Right cardiac atrium (tissue), 5 donors: ENCODE measurements around the gene HLA-DQB2. TPM values are rescaled to one million over a fixed set of nuclear protein-coding genes. Genes with fewer than 3 reads are reported as not detected.
"Not testable (repeated sequence)": the region's sequence is repeated elsewhere in the genome, so short reads cannot be mapped to it uniquely, and the experiment has no call there.

Experiments used
- ATAC-seq, 2 donors: fragments of 200-7000 bp; cut with Tn5 transposase; one replicate each; pipeline versions ENCODE4 v1.8.0 to v1.9.1; 2020; ENCODE audit warnings: moderate library complexity in 2 of 2, mild to moderate bottlenecking in 1 of 2
- DNase-seq, 3 donors: peaks; one replicate each; pipeline ENCODE4 v3.0.0-alpha.2; 2020
- H3K27ac ChIP-seq: one replicate; pipeline ENCODE4 v1.5.1; 2013; ENCODE audit warnings: mild to moderate bottlenecking, low read length, control low read depth, moderate library complexity
- H3K27me3 ChIP-seq: one replicate; pipeline ENCODE4 v1.6.1; 2013; ENCODE audit not compliant: control insufficient read depth, insufficient read depth
- H3K4me1 ChIP-seq: one replicate; pipeline ENCODE4 v1.6.1; 2013; ENCODE audit warnings: low read length; ENCODE audit not compliant: control insufficient read depth, insufficient read depth
- H3K4me3 ChIP-seq: one replicate; pipeline ENCODE4 v1.5.1; 2013; ENCODE audit warnings: low read length, control low read depth
- H3K9me3 ChIP-seq: one replicate; pipeline ENCODE4 v1.6.1; 2013; ENCODE audit warnings: low read length; ENCODE audit not compliant: control insufficient read depth
- WGBS: extraction: QIAGEN DNeasy Blood & Tissue Kit; methylation state at CpG from one replicate; pipeline ENCODE4 v1.1.7; 2013; 5-methylcytosine and 5-hydroxymethylcytosine counted together
- intact Hi-C, 4 donors: fragments of 100-400 bp; cut with DNase I; formaldehyde crosslinking; loops; one replicate each; pipeline versions ENCODE4 v1.11.0 to v1.14.0; 2022 to 2023
- long read RNA-seq, 4 donors: library from polyadenylated mRNA; unstranded; transcript quantifications; one replicate each; pipeline ENCODE4 v2.0.0, GENCODE V29; 2020 to 2021
- polyA plus RNA-seq: library from polyadenylated mRNA; stranded (reverse); fragments of 200-250 nt; gene quantifications from one replicate; pipeline ENCODE4 v1.2.3, GENCODE V29; 2013
- total RNA-seq, 4 donors: library from RNA; stranded (reverse); fragmentation: NEBNext Ultra II Directional; extraction: Animal tissue kit (Norgen Biotek cat#: 25700); gene quantifications; one replicate each; pipeline ENCODE4 v1.2.1, GENCODE V29; 2021
- donor health status: healthy with polysubstance abuse.
- donor health status: DM: no; HTN: yes; CAD: no.
- donor health status: DM: no; HTN: no; CAD: no.
- donor health status: DM: no; HTN: yes; CAD: no; lungs with severe emphysema.
- donor health status: DM: yes; HTN: yes; CAD: no.

Gene HLA-DQB2
- total RNA-seq (1 to 10 TPM in 1 of 4 donors, under 1 TPM in 1, not detected in 2; 0.58 to 2.2 TPM), polyA plus RNA-seq (not detected)
- long read RNA-seq, donor 1: 0 reads
- long read RNA-seq, donor 2: 0 reads
- long read RNA-seq, donor 3: 0 reads
- long read RNA-seq, donor 4: 0 reads

- Histone ChIP-seq H3K9me3 (no peaks in the 10 kb centered on the region), H3K27me3 (no peaks in the 10 kb centered on the region), H3K4me3 (no peak within 1 kb of the TSS), H3K27ac (no peak within 1 kb of the TSS), H3K4me1 (no peaks in the 10 kb centered on the region)
- intact Hi-C loops: no loop called here
- ATAC-seq (no peak), DNase-seq (no peak)
- WGBS: 39% methylated on average over 4 of the region's 4 CpGs
Observed at GRCh38 chr6:32763421-32763820, at the start of gene HLA-DQB2. TSS of gene HLA-DQB2 (minus strand) at chr6:32763532. CDS start at chr6:32763470, 62 bp downstream.

DNA sequence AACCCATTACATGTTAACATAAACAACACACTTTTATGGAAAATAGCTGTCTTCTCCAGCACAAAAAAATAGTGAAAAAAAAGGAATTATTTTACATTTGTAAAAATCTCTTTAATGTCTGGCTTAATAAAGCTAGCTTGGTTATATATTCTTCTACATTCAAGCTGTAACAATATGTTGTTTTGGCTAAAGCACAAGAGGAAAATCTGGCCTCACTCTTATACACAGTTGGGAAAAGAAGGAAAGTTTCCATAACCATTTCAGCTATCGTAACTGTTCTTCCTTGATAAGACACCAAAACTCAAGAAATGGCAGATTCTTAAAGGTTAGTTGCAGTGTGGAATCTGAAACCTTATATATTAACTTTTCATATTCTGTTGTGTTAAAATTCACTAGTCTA, 45.8 kb upstream of the HLA-DQB2 start:
- H3K4me3 ChIP-seq: no peak overlapping the region
- H3K27ac ChIP-seq: no peak overlapping the region
- intact Hi-C loops: no loop called here
- no peak for ATAC-seq
- 36% methylated on average over 1 of the region's 1 CpG for WGBS
- H3K27me3 ChIP-seq: no peaks in the 10 kb centered on the region
- H3K4me1 ChIP-seq: no peaks in the 10 kb centered on the region
- no peaks in the 10 kb centered on the region for H3K9me3 ChIP-seq
- DNase-seq: no peak

DNA sequence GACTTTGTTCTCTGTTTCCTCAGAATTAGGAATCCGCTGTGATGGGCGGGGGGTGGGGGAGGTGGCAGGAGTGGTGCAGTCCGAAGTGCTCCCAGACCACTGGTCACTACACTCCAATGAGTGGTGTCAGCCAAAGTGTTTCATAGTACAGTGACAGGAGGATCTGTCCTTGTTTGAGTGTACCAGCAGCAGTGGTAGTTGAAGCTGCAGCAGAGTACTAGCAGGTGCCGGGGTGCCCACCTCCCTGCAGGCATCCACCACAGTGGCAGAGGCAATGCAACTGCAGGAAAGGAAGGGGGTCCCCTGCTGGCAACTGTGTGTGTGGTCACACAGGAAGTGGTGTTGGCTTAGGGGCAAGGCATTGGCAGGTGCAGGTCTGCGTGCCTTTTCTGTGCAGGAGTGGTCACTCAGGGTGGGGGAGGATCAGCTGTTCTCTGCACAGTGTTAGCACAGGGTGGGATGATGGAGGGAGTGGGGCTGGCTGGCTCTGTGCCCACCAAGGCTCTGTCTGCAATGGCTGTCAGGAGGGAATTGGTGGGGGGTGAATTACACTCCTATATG, 43.8 kb upstream of the HLA-DQB2 start:
- Histone ChIP-seq H3K27ac (no peak overlapping the region), H3K4me3 (no peak overlapping the region), H3K27me3 (no peaks in the 10 kb centered on the region), H3K9me3 (no peaks in the 10 kb centered on the region), H3K4me1 (no peaks in the 10 kb centered on the region)
- ATAC-seq: no peak
- intact Hi-C loops: no loop called here
- DNase-seq: peak in 1 of 3 donors; percentile 32
- 77% methylated on average over 5 of the region's 5 CpGs for WGBS

DNA sequence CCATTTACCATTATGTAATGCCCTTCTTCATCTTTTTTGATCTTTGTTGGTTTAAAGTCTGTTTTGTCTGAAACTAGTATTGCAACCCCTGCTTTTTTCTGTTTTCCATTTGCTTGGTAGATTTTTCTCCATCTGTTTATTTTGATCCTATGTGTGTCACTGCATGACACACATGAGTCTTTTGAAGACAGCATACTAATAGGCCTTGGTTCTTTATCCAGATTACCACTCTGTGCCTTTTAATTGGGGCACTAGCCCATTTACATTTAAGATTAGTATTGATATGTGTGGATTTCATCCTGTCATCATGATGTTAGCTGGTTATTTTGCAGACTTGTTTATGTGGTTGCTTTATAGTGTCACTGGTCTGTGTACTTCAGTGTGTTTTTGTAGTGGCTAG, 42.1 kb upstream of the HLA-DQB2 start:
- H3K4me1 ChIP-seq, H3K27ac ChIP-seq, H3K9me3 ChIP-seq, H3K27me3 ChIP-seq, ATAC-seq, DNase-seq, H3K4me3 ChIP-seq, intact Hi-C loops: not testable (repeated sequence)

DNA sequence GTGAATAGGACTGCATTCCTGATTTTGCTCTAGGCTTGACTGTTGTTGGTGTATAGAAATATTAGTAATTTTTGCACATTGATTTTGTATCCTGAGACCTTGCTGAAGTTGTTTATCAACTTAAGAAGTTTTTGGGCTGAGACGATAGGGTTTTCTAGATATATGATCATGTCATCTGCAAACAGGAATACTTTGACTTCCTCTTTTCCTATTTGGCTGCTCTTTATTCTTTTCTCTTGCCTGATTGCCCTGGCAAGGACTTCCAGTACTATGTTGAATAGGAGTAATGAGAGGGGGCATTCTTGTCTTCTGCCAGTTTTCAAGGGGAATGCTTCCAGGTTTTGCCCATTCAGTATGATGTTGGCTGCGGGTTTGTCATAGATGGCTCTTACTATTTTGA, 40.1 kb upstream of the HLA-DQB2 start:
- WGBS: 59% methylated on average over 2 of the region's 2 CpGs
- Histone ChIP-seq H3K27ac (no peak overlapping the region), H3K27me3 (no peaks in the 10 kb centered on the region), H3K4me1 (no peaks in the 10 kb centered on the region), H3K9me3 (no peaks in the 10 kb centered on the region), H3K4me3 (no peak overlapping the region)
- intact Hi-C loops: no loop called here
- ATAC-seq (no peak), DNase-seq (no peak)

DNA sequence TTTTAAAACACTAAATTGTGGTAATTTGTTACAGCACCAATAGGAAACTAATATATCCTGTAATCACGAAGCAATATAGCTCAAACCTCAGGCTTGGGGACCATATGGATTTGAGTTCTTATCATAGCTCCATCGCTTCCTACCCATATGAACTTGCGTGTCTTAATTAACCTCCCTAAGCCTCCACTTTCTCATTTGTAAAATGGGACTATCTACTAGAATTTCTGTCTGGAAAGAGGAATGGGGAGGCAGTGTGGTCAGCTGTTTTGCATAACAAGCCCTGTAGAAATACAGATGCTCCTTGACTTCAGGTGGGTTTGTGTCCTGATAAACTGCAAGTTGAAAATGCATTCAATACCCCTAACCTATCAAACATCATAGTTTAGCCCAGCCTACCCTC, 36.4 kb upstream of the HLA-DQB2 start:
- Histone ChIP-seq H3K4me3 (no peak overlapping the region), H3K9me3 (no peaks in the 10 kb centered on the region), H3K27ac (no peak overlapping the region), H3K27me3 (no peaks in the 10 kb centered on the region), H3K4me1 (no peaks in the 10 kb centered on the region)
- intact Hi-C loops: loop anchor here (5.0 to 10.0 kb wide), 2 partner anchors 385 to 387 kb away; no protein-coding TSS in a partner anchor
- no peak for ATAC-seq
- DNase-seq: no peak
- WGBS: 78% methylated on average over 3 of the region's 3 CpGs

DNA sequence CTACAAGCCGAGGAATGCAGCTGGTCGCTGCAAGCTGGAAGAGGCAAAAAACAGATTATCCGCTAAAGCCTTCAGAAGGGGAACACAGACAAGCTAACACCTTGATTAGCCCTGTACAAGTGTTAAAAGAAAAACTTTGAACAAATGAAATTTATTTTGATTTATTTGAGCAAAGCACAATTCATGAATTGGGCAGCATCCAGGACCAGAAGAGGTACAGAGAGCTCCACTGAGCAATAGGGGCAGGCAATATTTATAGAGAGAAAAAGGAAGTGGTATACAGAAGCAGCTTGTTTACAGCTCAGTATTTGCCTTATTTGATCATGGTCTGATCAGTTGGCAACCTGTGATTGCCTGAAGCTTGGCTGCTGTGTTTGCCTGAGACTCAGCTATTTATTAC, 35.8 kb upstream of the HLA-DQB2 start:
- DNase-seq (no peak), ATAC-seq (no peak)
- Histone ChIP-seq H3K27me3 (no peaks in the 10 kb centered on the region), H3K9me3 (no peaks in the 10 kb centered on the region), H3K4me3 (no peak overlapping the region), H3K4me1 (no peaks in the 10 kb centered on the region), H3K27ac (no peak overlapping the region)
- intact Hi-C loops: loop anchor here (5.0 to 10.0 kb wide), 2 partner anchors 384 to 387 kb away; no protein-coding TSS in a partner anchor
- WGBS: 95% methylated on average over 3 of the region's 3 CpGs

- peak; percentile 67 to 90 (median 85) for DNase-seq
- Histone ChIP-seq H3K4me3 (peak overlapping the region; percentile 19), H3K4me1 (no peaks in the 10 kb centered on the region), H3K27ac (no peak overlapping the region), H3K27me3 (no peaks in the 10 kb centered on the region), H3K9me3 (no peaks in the 10 kb centered on the region)
- intact Hi-C loops: loop anchor here (5.0 to 10.0 kb wide), 2 partner anchors 382 to 385 kb away; no protein-coding TSS in a partner anchor
- peak; percentile 80 to 84 for ATAC-seq
- WGBS: 10% methylated on average over 30 of the region's 30 CpGs
Observed at GRCh38 chr6:32796848-32797776, 33.8 kb upstream of the HLA-DQB2 start.

- WGBS: 72% methylated on average over 2 of the region's 2 CpGs
Observed at GRCh38 chr6:32794510-32794909, 31.2 kb upstream of the HLA-DQB2 start.

GRCh38 chr6:32792901-32793435, 29.6 kb upstream of the HLA-DQB2 start:
- Histone ChIP-seq H3K9me3 (no peaks in the 10 kb centered on the region), H3K4me1 (no peaks in the 10 kb centered on the region), H3K27ac (no peak overlapping the region), H3K4me3 (no peak overlapping the region), H3K27me3 (no peaks in the 10 kb centered on the region)
- 66% methylated on average over 3 of the region's 3 CpGs for WGBS
- intact Hi-C loops: loop anchor here in 1 of 4 donors (10.0 kb wide), 1 partner anchor 378 kb away; no protein-coding TSS in a partner anchor
- ATAC-seq (no peak), DNase-seq (no peak)

More at GRCh38 chr6:32794510-32794909, 31.2 kb upstream of the HLA-DQB2 start:
- Histone ChIP-seq H3K9me3 (no peaks in the 10 kb centered on the region), H3K27me3 (no peaks in the 10 kb centered on the region), H3K4me1 (no peaks in the 10 kb centered on the region), H3K27ac (no peak overlapping the region), H3K4me3 (no peak overlapping the region)
- DNase-seq (no peak), ATAC-seq (no peak)
- intact Hi-C loops: loop anchor here in 1 of 4 donors (10.0 kb wide), 1 partner anchor 380 kb away; no protein-coding TSS in a partner anchor

DNA sequence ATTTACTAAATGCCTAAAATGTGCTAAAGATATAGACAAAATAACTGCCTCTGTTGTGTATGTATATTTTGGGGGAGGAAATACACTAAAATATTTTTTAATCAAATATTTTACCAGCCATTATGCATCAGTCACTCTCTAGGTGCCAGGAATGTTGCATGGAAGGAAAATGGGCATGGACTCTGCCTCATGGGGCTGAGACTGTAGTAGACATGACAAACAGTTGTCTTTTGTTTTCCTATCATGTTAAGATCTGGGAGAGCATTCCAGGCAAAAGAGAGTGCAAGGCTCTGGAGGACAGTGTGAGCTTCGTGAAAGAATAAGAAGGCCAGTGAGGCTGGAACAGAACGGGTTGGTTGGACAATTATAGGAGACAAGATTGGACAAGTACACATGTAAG, 27.0 kb upstream of the HLA-DQB2 start:
- H3K27me3 ChIP-seq: no peaks in the 10 kb centered on the region
- no peak for ATAC-seq
- H3K4me3 ChIP-seq: no peak overlapping the region
- 59% methylated on average over 2 of the region's 2 CpGs for WGBS
- intact Hi-C loops: loop anchor here in 1 of 4 donors (10.0 kb wide), 1 partner anchor 376 kb away; no protein-coding TSS in a partner anchor
- DNase-seq: no peak
- H3K9me3 ChIP-seq: no peaks in the 10 kb centered on the region
- H3K4me1 ChIP-seq: no peaks in the 10 kb centered on the region
- no peak overlapping the region for H3K27ac ChIP-seq
